ENCODE data around the gene LAMTOR5.

LAMTOR5 gene

GRCh38 chr1:110385369-110385768 lies 22.1 kb downstream of the LAMTOR5 start:
- DNase-seq = no peak

- no peak for DNase-seq
Observed at GRCh38 chr1:110384581-110385321, 22.7 kb downstream of the LAMTOR5 start.

GRCh38 chr1:110383251-110383990 lies 24.1 kb downstream of the LAMTOR5 start:
- no peak for DNase-seq

- no peak for DNase-seq
Observed at GRCh38 chr1:110380672-110381283, 26.7 kb downstream of the LAMTOR5 start.

- DNase-seq = no peak
Observed at GRCh38 chr1:110375490-110375889, 32.0 kb downstream of the LAMTOR5 start.

GRCh38 chr1:110370827-110371226 lies 36.7 kb downstream of the LAMTOR5 start:
- no peak for DNase-seq

GRCh38 chr1:110364221-110364620 lies 43.3 kb downstream of the LAMTOR5 start:
- DNase-seq = no peak

- DNase-seq = no peak
Observed at GRCh38 chr1:110361856-110362255, 45.6 kb downstream of the LAMTOR5 start.

- DNase-seq = no peak
Observed at GRCh38 chr1:110360431-110360830, 47.1 kb downstream of the LAMTOR5 start.

- DNase-seq = peak; percentile 34
Observed at GRCh38 chr1:110356379-110356778, 51.1 kb downstream of the LAMTOR5 start.

GRCh38 chr1:110355321-110355720 lies 52.2 kb downstream of the LAMTOR5 start:
- DNase-seq = no peak
